GM12873 (cell line): Measurements from ENCODE around the gene PGA4.

Source experiments
- TF ChIP-seq, protein P1 (sequence below): IDR thresholded peaks from 2 replicates; pipeline ENCODE4 v1.5.1; 2012; ENCODE audit warnings: low read depth, mild to moderate bottlenecking, moderate library complexity, low read length, control low read depth; ENCODE audit not compliant: insufficient read depth; ENCODE audit errors: missing control alignments

PGA4 gene

DNA sequence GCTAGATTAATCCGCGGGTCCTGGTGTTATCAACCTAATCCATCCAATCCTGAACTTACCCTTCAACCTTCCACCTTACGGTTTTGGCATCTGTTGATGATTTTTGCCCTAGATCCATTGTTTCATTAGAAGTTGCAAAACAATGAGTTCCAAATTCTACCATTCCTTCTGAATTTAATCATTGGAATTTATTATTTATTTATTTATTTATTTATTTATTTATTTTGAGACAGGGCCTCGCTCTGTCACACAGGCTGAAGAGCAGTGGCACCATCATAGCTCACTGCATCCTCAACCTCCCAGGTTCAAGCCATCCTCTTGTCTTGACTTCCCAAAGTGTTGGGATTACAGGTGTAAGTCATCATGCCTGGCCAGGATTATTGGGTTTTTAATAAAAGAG lies 40.7 kb upstream of the PGA4 start:
- TF ChIP-seq, protein P1, sequence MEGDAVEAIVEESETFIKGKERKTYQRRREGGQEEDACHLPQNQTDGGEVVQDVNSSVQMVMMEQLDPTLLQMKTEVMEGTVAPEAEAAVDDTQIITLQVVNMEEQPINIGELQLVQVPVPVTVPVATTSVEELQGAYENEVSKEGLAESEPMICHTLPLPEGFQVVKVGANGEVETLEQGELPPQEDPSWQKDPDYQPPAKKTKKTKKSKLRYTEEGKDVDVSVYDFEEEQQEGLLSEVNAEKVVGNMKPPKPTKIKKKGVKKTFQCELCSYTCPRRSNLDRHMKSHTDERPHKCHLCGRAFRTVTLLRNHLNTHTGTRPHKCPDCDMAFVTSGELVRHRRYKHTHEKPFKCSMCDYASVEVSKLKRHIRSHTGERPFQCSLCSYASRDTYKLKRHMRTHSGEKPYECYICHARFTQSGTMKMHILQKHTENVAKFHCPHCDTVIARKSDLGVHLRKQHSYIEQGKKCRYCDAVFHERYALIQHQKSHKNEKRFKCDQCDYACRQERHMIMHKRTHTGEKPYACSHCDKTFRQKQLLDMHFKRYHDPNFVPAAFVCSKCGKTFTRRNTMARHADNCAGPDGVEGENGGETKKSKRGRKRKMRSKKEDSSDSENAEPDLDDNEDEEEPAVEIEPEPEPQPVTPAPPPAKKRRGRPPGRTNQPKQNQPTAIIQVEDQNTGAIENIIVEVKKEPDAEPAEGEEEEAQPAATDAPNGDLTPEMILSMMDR, result no peak

DNA sequence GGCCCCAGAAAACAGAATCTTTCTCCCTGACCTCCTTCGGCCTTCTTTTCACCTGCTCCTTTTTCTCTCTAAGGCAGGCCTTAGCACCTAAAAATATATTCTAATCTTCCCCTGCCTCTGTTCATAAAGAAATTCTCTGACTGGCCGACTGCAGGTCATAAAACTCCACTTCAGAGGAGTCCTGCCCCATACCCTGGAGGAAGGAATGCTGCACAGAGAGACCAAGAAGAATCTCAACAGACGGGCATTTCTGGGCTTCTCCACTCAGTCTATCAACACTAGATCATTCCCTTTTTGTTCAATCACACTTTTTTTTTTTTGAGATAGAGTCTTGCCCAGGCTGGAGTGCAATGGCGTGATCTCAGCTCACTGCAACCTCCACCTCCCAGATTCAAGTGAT lies 38.5 kb upstream of the PGA4 start:
- TF ChIP-seq, protein P1, result no peak

DNA sequence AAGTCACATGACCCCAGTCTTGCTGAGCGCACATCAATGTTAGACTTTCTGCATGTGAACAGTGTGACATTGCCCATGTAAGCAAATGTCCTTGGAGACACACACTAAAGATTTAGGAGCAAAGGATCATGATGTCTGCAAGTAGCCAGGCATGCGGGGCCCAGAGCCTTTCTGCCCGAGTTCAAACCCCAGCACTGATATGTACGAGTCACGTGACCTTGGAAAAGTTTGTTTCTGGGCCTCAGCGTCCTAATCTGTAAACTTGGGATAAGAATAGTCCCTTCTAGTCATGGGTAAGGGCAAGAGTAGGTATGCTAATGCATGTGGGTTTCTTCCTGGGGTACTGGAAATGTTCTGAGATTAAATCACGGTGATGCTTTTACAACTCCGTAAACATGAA lies 35.6 kb upstream of the PGA4 start:
- TF ChIP-seq, protein P1, result no peak

DNA sequence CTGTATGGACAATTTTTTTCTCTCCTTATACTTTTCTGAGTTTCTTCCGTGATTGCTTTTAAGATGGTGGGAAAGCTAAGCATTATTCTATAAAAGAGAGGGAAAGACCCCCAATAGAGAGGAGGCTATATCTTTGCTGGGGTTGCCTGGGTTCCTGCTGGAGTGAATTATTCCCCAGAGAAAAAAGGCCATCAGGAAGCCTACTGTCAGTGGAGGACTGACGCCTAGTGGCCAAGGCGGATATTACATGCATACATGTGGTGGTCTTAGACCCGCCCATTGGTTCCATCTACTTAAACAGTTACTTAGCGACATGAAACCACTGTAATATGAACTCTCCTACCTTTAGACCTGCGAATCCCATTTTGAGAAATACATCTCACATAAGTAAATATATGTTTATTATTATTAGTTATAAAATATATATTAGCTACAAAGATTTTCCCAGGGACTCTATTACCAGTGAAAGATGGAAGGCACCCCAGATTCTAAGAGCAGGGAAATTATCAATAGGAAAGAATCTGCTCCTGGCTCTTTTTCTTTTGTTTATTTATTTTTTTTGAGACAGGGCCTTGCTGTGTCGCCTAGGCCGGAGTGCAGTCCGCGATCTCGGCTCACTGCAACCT lies 34.5 kb upstream of the PGA4 start:
- TF ChIP-seq, protein P1, result peak; percentile 96

DNA sequence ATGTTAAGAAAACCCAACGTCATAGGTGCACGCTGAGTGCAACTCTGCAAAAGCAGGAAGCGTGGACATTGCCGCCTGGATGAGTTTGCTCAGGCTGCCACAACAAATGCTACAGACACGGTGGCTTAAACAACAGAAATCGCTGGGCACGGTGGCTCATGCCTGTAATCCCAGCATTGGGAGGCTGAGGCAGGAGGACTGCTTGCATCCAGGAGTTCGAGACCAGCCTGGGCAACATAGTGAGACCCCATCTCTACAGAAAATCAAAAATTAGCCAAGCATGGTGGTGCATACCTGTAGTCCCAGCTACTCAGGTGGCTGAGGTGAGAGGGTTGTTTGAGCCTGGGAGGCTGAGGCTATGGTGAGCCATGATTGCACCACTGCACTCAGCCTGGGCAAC lies 32.2 kb upstream of the PGA4 start:
- TF ChIP-seq, protein P1, result no peak

DNA sequence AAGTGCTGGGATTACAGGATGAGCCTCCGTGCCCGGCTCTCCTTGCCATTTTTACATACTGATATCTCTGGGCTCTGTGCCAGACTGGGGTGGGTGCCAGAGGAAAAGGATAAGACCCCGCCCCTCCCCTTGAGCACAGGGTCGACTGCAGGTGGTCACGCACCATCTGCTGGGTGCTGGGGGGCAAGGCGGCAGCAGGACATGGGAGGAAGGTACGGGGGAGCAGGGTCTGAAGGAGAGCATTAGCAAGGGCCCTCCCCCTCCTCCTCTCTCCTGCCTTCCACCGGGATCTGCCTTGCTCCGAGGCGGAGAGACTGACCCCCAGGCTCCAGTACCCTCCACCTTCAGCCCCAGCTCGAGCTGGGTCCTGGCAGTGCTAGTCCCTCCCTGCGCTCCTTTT lies 28.6 kb upstream of the PGA4 start:
- TF ChIP-seq, protein P1, result no peak

DNA sequence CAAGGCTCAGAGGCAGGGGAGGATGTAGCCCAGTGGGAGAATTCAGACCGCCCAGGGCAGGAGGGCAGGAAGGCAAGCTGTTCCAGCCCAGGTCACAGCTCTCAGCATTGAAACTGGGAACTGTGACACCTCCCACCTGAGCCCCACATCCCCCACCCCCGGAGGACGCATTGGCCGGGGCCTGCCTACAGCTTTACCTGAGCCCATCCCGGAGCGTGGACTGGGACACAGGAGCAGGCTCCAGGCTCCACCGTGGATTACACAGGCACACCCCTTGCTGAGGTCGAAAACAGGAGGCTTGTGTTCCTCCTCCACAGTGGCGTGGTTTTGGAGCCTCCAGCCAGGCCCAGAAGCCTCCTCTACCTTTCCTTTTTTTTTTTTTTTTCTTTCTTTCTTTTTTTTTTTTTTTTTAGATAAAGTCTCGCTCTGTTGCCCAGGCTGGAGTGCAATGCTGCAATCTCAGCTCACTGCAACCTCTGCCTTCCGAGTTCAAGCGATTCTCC lies 27.9 kb upstream of the PGA4 start:
- TF ChIP-seq, protein P1, result no peak
